Measurements from ENCODE around the gene TDRD7. TPM values are rescaled to one million over a fixed set of nuclear protein-coding genes. Genes with fewer than 3 reads are reported as not detected.

The TDRD7 gene
- total and polyA plus RNA-seq, 2 of the 13 experiments (the other 11 are each of a cell fraction or from before 2014, with no cell fraction given), result 9.8 to 15.5 TPM

GRCh38 chr9:97510797-97511654 lies 99.1 kb downstream of the TDRD7 start:
- no peak overlapping the region for H2AFZ ChIP-seq (ENCODE audit: low read length)
- FAIRE-seq (no peak), DNase-seq (ENCODE audit: low spot score) (no peak), ATAC-seq (no peak)
- no peak overlapping the region for H3K9ac ChIP-seq (ENCODE audit: insufficient read depth, low read depth, low read length)
- ChIA-PET POLR2A (interaction anchor here (0.6 kb wide), 1 partner anchor 271 kb away, joined by 3 read pairs; no protein-coding TSS in a partner anchor), CTCF (ENCODE audit: low intra/inter-chr PET ratio, low total read pairs) (no interaction called here)
- TF ChIP-seq ARNTL (CRISPR knock-in tag; IDR thresholded peaks at IDR 0.05) (no peak), STAT5B (CRISPR knock-in tag; IDR thresholded peaks at IDR 0.05) (no peak), ZNF691 (CRISPR knock-in tag; IDR thresholded peaks at IDR 0.05; ENCODE audit: borderline replicate concordance, low read depth) (no peak), AGO2 (optimal IDR thresholded peaks at IDR 0.05; ENCODE audit: low read depth, low read length) (no peak)
- peaks cover 2 to 16% of the 10 kb centered on the region in 2 experiments; a peak in 2 of 5 replicates for H3K27me3 ChIP-seq (ENCODE audit: control insufficient read depth in 1 of 2, insufficient read depth in 2 of 2, low read length in 2 of 2)
- H3K4me1 ChIP-seq (ENCODE audit: insufficient read depth, low read length), result no peaks in the 10 kb centered on the region
- H3K4me3 ChIP-seq (replicated peaks in 1 of 3; ENCODE audit: insufficient read depth in 1 of 3, low read depth in 2 of 3, low read length in 3 of 3), result no peak overlapping the region
- in situ Hi-C loops (cut with HindIII; ENCODE audit: extremely low pct_ligation_motif_present, low pct_unique_long_range_greater_than_20kb) (no loop called here), intact Hi-C loops (cut with micrococcal nuclease; ENCODE audit: unreplicated experiment) (no loop called here)
- no peaks in the 10 kb centered on the region for H4K20me1 ChIP-seq (ENCODE audit: insufficient read depth, low read length)
- 58% methylated on average over 9 of the region's 10 CpGs for WGBS (ENCODE audit: low lambda C conversion rate)
- no peaks in the 10 kb centered on the region for H3K36me3 ChIP-seq (replicated peaks in 1 of 2; ENCODE audit: control insufficient read depth in 1 of 2, insufficient read depth in 2 of 2, low read length in 2 of 2)
- H3K4me2 ChIP-seq (ENCODE audit: low read depth, low read length), result no peak overlapping the region
- no peaks in the 10 kb centered on the region for H3K9me3 ChIP-seq (ENCODE audit: low read length)
- no peaks in the 10 kb centered on the region for H3K79me2 ChIP-seq (ENCODE audit: insufficient read depth, low read length)
- BruUV-seq (replicated peaks), result no TSS peak
- H3K27ac ChIP-seq (ENCODE audit: extremely low read length, insufficient read depth, low read length), result no peak overlapping the region

GRCh38 chr9:97511655-97512427 lies 99.9 kb downstream of the TDRD7 start:
- FAIRE-seq, result no peak
- no peak overlapping the region for H3K9ac ChIP-seq (ENCODE audit: insufficient read depth, low read depth, low read length)
- no peak overlapping the region for H3K4me2 ChIP-seq (ENCODE audit: low read depth, low read length)
- H3K79me2 ChIP-seq (ENCODE audit: insufficient read depth, low read length), result no peaks in the 10 kb centered on the region
- no peak overlapping the region for H3K4me3 ChIP-seq (replicated peaks in 1 of 3; ENCODE audit: insufficient read depth in 1 of 3, low read depth in 2 of 3, low read length in 3 of 3)
- TF ChIP-seq ZNF7 (CRISPR knock-in tag; IDR thresholded peaks at IDR 0.05) (peak; percentile 93), CCDC6 (CRISPR knock-in tag; IDR thresholded peaks at IDR 0.05) (no peak)
- H3K27me3 ChIP-seq (ENCODE audit: control insufficient read depth in 1 of 2, insufficient read depth in 2 of 2, low read length in 2 of 2), result peaks cover 1 to 24% of the 10 kb centered on the region in 2 experiments; a peak in 2 of 5 replicates
- POLR2A ChIA-PET, result no interaction called here
- no peak overlapping the region for H2AFZ ChIP-seq (ENCODE audit: low read length)
- intact Hi-C loops (cut with micrococcal nuclease; ENCODE audit: unreplicated experiment) (no loop called here), in situ Hi-C loops (cut with HindIII; ENCODE audit: extremely low pct_ligation_motif_present, low pct_unique_long_range_greater_than_20kb) (no loop called here)
- BruUV-seq (replicated peaks), result no TSS peak
- H3K27ac ChIP-seq (ENCODE audit: extremely low read length, insufficient read depth, low read length), result no peak overlapping the region
- 55% methylated on average over 6 of the region's 6 CpGs for WGBS (ENCODE audit: low lambda C conversion rate)
- DNase-seq (ENCODE audit: low spot score), result no peak
- H3K9me3 ChIP-seq (ENCODE audit: low read length), result no peaks in the 10 kb centered on the region
- CTCF ChIA-PET (ENCODE audit: low intra/inter-chr PET ratio, low total read pairs), result no interaction called here
- H3K36me3 ChIP-seq (replicated peaks in 1 of 2; ENCODE audit: control insufficient read depth in 1 of 2, insufficient read depth in 2 of 2, low read length in 2 of 2), result no peaks in the 10 kb centered on the region
- no peaks in the 10 kb centered on the region for H3K4me1 ChIP-seq (ENCODE audit: insufficient read depth, low read length)
- no peaks in the 10 kb centered on the region for H4K20me1 ChIP-seq (ENCODE audit: insufficient read depth, low read length)
- no peak for ATAC-seq

Measured in HepG2 (cell line).